C4-2B (cell line): ENCODE measurements around the gene DLGAP4.

ENCODE experiments used
- ZFX ChIP-seq: fragments of 450-650 bp; IDR thresholded peaks from 2 replicates; pipeline ENCODE4 v1.6.1; 2017
- TF ChIP-seq, protein P1 (sequence below): fragments of 450-650 bp; conservative IDR thresholded peaks from 2 replicates; pipeline ENCODE4 v1.5.1; 2017; ENCODE audit warnings: mild to moderate bottlenecking

- TF ChIP-seq, protein P1, sequence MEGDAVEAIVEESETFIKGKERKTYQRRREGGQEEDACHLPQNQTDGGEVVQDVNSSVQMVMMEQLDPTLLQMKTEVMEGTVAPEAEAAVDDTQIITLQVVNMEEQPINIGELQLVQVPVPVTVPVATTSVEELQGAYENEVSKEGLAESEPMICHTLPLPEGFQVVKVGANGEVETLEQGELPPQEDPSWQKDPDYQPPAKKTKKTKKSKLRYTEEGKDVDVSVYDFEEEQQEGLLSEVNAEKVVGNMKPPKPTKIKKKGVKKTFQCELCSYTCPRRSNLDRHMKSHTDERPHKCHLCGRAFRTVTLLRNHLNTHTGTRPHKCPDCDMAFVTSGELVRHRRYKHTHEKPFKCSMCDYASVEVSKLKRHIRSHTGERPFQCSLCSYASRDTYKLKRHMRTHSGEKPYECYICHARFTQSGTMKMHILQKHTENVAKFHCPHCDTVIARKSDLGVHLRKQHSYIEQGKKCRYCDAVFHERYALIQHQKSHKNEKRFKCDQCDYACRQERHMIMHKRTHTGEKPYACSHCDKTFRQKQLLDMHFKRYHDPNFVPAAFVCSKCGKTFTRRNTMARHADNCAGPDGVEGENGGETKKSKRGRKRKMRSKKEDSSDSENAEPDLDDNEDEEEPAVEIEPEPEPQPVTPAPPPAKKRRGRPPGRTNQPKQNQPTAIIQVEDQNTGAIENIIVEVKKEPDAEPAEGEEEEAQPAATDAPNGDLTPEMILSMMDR, result no peak
- no peak for TF ChIP-seq ZFX
Measured at GRCh38 chr20:36366623-36367369, 60.7 kb downstream of the DLGAP4 start.
